Posterior vena cava (tissue), 2 donors: Measurements from ENCODE around the gene HS6ST3. TPM values are rescaled to one million over a fixed set of nuclear protein-coding genes. Genes with fewer than 3 reads are reported as not detected.

Experiments
- DNase-seq: peaks from one replicate; pipeline ENCODE4 v3.0.0-alpha.2; 2020; ENCODE audit warnings: low spot score
- intact Hi-C, 2 donors: fragments of 100-400 bp; cut with DNase I; formaldehyde crosslinking; loops; one replicate each; pipeline versions ENCODE4 v1.14.1 to v1.14.2; 2022 to 2023
- total RNA-seq, 2 donors: library from RNA; stranded (reverse); fragmentation: NEBNext Ultra II Directional; extraction: Animal tissue kit (Norgen Biotek cat#: 25700); gene quantifications; one replicate each; pipeline ENCODE4 v1.2.1, GENCODE V29; 2021
- donor health status: DM: yes; HTN: yes; CAD: no.
- donor health status: DM: yes; HTN: yes; CAD: no.

The HS6ST3 gene
- total RNA-seq, 2 donors from 2014 or later: 2.6 to 5.0 TPM

DNA sequence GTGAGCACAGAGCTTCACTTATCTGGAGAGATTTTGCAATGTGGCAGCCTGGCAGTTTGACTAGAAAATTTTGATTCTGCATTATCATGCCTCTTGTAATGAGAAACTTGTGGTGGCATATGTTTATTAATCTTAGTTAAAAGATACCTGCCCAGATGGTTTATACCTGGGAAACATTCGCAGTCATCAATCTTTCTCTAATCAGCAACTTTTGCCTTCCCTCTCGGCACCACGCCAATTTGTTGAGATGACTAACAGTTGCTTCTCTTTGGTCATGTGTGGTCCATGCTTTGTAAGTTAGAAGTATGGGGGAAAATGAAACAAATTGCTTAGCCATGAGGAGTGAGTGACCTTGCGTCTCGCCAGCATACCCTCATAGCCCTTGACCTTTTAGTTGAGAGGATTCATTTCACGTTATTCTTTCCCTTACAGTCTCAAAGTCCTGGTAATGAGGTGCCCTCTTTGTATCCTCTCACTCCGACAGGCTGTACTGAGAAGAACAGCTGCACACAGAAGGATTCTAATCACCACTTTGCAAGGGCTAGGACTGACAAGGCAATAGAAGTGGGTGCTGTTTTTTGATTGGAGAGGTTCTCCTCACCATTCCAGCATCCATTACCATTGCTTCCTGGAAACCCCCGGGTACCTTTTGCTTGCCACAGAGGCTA, 703.0 kb downstream of the HS6ST3 start:
- no peak for DNase-seq
- intact Hi-C loops: no loop called here

DNA sequence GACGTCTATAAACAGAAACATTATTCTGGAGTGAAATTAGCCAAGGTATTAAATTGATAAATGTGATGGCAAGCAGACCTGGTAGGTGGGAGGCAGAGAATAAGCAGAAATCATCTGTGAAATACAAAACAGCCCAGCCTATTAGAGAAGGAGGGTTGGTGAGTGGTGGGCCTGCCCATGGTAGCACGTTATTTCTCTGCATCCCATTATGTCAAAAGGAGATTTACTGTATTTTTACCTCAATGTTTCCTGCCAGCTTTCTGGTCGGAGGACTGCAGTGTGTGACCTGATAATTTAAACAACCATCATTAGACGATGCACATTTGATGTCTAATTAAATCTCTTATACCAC, 703.5 kb downstream of the HS6ST3 start:
- DNase-seq: no peak
- intact Hi-C loops: no loop called here

DNA sequence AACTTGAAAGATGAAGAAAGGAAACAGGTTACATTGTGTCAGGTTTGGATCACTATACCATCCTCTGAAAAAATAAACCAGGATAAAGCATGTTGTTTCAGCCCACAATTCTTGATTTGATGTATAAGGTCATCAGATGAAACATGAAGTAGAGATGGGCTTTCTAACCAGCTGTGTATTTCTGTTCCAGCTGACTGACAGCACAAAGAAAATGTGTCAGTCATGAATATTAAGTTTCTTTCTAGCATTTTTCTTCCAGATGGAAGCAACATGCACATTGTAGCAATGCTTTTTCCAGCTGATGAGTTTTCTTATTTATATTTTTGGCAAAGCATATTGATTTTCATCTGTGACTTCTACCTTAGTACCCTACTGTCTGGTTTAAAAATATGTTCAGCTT, 704.8 kb downstream of the HS6ST3 start:
- no peak for DNase-seq
- intact Hi-C loops: no loop called here

DNA sequence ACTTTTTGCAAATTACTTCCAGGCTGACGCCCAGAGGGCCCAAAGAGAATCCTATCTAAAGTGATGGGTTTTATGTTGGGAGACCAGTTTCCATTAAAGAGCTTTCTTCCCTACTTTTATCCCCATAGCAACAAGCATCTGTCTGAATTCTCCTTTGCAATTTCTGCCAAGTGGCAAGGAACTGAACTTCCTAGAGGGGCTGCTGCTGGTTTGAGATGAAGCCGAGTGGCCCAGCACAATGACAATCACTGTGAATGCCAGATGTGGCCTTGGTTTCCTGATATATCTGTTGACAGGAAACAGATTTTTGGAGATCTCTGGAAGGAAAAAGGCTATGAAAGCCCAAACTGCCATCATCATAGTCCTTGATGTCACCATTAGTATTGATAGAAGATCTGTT, 705.8 kb downstream of the HS6ST3 start:
- no peak for DNase-seq

DNA sequence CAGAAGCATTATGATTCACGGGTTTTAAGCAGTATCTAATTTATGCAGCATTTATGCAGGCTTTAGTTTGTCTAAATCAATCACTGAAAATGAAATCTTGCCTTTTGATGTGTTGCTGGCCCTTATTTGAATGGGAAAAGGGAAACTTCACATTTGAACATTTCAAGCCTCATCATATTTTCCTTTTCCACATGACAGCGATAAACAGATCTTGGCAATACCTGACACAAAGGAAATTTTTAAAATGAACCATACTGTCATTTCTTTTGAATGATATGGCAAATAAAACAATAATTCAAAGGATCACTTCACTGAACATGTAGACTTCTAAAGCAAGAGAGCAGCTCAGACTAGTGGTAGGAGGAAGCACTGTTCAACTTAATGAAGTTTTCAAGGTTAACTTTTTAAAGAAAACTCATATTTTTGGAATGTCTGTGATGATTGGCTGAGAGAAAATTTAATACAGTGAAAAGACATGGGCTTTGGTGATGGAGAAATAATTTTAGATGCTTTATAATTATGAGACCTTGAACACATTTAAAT, 706.3 kb downstream of the HS6ST3 start:
- intact Hi-C loops: no loop called here
- no peak for DNase-seq

More for the DNA sequence above, 705.8 kb downstream of the HS6ST3 start:
- intact Hi-C loops: no loop called here

DNA sequence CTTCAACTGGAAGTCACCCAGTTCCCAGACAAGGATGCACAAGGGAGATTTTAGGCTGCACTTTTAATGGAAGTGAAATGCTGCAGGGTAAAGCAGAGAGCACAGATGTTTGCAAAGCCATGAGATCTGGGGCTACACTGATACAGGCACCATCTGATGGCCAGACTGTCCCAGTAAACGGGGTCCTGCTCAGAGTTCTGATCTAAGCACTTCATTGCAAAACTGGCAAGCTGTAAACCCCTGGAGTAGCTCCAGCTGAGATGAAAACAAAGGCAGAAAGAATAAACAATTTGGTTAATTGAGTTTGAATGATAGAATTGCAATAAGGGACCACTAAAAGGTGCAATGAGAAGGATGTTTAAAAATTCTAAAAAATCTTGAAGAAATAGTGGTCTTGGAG, 707.2 kb downstream of the HS6ST3 start:
- no peak for DNase-seq
- intact Hi-C loops: no loop called here

DNA sequence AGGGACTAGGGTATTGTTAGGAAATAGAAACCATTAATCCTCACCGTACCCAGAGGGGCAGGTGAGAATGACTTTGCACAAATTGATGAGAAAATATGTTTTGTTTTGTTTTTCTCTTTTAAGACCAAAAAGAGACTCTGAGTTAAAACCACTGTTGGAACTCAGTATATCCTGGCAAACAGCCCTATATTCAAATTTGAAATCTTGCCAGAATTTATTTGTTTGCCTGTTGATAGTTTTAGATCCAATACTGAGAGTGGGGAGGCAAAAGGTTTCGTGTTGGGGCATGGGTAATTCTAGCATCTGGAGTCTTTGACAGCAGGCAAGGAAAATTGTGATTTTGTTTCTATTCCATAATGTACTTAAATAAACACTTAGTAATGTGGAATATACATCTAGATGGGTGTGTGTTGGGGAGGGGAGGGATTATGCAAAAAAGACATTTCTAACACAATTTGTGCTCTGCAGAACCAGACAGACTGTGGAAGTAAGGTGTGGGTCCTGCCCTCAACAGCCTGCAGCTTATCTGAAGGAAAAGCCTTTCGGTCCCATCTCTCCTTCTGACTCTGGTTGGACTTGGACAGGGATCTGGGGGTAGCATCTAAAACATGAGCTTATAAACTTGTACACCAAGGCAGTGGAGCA, 713.7 kb downstream of the HS6ST3 start:
- intact Hi-C loops: no loop called here
- no peak for DNase-seq

DNA sequence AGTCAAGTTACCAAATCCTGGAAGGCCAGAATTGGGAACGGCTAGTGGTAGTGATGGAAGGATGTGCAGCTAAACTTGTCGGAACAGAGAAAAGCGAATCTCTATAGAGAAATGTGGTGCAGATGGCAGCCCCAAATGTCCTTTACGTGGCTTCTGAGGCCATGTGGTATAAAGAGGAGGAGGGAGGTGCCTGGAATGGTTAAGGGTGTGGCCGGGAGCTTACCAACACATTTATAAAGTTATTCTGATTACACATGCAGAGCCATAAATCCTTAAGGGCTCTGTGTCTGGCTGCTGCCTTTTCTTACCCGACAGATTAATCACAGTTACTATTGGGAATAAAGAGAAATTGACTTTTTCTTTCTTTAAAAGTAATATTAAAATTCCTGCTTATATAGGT, 714.3 kb downstream of the HS6ST3 start:
- intact Hi-C loops: no loop called here
- no peak for DNase-seq

DNA sequence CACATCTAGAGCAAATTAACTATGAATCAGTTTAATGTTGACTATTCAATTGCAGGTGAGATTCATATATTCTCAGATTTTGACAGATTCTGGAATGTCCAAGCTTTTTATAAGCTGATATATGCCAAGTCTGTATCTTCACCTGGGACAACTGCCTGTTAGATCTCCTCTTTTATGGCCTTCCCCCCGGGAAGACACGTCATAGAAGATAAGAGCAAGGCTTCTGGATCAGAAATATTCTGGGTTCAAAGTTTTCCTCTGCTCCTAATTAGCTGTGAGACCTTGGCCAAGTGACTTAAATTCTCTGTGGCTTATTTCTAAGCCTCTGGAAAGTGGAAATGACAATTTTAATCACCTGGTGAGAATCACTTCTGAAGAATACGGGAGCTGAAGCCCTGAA, 716.8 kb downstream of the HS6ST3 start:
- intact Hi-C loops: no loop called here
- no peak for DNase-seq

DNA sequence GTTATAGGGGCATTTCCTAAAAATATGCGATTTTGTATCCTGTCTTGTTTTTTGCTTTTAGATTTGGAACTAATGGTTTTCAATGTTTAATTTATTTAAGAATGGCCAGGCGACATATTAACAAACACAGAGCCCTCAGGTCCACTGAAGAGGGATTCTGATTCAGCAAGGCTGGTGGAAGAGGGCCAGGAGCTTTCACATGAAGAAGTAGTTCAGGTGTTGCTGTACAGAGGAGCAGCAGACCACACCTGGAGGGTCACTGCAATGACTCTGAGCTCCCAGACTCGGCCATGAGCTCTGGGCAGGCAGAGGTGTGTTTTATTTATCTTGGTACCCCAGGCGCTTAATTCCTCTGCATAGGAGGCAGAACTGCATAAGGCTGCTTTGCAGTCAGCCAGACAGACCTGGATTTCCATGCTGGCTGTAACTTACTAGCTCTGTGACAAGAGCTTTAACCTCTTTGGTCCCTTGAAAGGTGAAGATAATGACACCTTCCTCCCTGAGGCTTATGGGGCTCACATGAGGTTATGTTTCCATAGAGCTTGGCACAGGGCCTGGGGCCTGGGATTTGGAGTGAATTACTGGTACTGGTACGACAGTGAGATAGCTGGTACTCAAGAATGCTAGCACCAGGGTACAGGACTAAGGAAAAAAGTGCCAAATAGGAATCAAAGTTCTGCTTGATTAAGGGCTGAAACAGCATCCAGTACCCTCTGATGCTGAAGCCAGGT, 719.6 kb downstream of the HS6ST3 start:
- intact Hi-C loops: no loop called here
- no peak for DNase-seq

DNA sequence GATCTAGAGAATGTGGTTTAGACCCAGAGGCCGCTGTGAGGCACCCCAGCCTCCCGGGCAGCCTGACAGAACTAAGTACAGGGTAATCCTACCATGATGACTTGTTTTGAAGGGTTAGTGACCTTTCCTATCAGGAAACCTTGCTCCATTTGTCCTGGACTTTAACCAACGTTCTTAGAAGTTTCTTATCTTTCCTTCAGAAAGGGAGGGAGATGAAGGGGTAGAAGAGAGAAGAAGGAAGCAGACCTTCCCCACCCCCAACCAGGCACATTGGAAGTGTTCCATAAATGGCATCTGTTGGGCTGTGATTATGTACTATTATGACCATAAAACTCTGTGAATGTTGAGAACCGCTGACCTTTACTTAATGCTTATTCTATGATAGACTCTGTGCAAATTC, 720.2 kb downstream of the HS6ST3 start:
- intact Hi-C loops: no loop called here
- no peak for DNase-seq

DNA sequence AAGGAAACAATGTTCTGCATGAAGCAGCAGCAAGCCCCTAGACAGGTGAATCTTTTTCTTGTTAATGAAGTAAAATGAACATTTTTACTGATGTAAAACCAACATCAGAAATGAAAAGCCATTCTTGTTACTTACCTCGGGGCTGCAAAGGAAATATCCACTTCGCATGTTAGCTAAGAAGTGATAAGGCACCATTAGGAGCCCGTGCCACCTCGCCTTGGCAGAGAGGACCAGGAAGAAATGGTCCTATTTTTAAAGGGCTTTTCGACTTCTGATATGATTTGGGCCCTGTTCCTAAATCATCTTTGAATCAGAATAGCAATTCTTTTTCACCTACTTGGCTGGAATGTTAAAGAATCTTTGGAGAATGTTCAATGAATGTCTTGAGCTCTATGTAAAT, 721.1 kb downstream of the HS6ST3 start:
- intact Hi-C loops: no loop called here
- no peak for DNase-seq

DNA sequence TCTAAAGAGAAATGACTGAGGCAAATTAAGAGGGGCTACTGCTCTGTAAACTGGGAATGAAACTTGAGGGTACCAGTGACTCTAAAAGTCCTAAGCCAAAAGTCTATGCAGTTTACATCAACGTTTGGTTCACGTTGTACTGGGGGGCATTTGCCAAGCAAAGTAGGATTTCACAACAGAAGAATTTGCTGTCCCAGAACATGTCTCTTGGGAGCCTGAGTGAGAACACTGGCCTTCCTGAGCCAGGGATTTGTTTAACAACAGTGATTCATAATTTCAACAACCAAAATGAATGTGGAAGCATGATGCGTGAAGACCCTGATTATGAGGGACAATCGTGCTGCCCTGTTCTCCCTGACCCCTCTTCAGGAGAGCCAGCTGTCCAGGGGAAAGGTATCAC, 726.4 kb downstream of the HS6ST3 start:
- intact Hi-C loops: no loop called here

DNA sequence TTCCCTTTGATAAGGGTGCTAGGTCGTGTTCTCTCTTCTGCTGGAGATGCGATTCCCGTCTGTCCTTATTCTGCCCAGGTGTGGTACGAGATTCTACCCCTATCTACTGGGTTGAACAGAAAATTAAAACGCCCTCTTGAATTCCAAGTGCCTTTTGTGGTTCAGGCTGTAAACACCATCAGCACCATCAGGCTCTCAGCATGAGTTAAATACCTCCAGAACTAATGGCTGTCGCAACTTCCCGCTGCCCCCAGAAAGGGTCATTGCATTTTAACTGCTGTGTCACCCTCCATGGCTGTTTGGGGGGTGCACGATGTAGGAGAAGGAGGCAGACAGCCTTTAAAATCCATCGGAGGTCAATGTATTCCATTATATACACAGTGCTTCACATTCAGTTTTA, 727.0 kb downstream of the HS6ST3 start:
- intact Hi-C loops: no loop called here
- no peak for DNase-seq

More for the DNA sequence above, 726.4 kb downstream of the HS6ST3 start:
- no peak for DNase-seq

DNA sequence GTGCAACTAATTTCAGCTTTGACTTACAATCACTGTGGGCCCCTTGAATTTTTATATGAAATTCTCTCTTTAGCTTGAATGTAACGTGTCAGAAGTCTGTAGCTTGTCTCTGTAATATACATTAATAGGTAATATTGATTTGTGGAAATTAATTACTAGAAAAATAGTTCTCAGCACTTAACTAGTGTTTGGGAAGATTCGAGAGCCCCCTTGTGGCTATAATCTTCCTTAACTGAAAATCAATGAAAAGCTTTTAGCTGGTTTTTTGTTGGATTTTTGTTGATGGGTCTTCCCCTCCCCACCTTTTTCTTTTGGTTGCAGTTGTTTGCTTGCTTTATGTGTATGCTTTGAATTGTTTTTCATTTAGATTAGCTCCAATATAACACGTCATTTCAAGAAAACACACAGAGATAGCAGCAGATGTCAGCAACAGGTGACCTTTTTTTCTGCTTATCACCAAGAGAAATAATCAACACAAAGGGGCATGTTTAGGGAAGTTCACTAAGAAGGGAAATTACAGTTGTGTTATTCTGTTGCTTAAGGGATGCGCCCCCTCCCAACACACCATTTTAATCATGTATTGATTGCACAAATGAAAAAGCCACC, 727.5 kb downstream of the HS6ST3 start:
- no peak for DNase-seq
- intact Hi-C loops: no loop called here

DNA sequence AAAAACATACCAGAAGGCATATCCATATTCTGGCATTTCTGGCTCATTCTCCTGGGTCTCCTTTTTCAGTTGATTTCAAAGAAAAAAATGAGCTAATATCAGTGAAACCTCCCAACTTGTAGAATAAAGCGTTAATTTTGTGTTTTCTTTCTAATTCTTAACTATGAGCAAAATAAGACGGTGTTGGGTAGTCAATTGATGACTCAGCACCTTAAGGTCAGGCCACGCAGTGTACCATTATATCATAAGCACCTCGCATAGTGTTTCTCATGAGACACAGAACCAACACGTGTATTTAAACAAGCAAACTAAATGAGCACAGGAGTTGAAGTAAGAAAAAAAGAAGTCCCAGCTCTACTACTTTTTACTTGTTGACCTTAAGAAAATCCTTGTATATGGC, 729.5 kb downstream of the HS6ST3 start:
- no peak for DNase-seq
- intact Hi-C loops: no loop called here

DNA sequence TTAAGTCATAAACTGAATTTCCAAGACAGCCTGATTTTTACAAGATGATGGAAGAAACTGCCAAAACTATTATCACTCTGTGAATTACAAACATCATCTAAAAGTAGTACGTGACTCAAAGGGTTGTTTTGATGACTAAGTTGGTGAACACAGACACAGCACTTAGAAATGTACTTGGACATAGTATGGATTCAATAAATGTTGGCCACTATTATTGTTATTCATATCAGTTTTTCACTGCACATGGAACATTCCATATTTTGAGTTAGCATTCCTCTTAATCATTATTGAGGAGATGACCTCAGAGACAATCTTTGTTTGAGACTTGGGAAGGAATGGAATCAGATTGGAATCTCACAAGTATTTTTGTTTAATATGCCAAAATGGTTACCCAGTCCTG, 731.5 kb downstream of the HS6ST3 start:
- intact Hi-C loops: loop anchor here in 1 of 2 donors (5.0 kb wide), 1 partner anchor 656 kb away; no protein-coding TSS in a partner anchor
- no peak for DNase-seq

DNA sequence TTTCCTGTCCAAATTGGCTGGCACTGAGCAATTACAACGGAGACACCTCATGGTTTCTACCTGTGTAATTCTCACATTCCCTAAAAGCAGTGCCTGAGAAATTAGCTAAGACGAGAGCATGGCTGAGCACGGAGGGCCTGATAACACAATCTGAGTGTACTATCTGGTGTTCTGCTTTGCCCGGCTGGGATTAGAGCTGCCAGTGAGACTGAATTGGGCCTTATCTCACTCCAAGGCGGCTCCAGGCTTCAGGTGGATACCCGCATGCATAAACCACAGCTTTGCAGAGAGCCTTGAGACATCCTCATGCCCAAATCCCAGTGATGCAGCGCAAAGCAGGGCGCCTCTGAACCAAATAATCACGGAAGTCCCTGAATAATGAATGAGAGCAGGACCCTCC, 732.1 kb downstream of the HS6ST3 start:
- intact Hi-C loops: loop anchor here in 1 of 2 donors (5.0 kb wide), 1 partner anchor 655 kb away; no protein-coding TSS in a partner anchor
- no peak for DNase-seq

DNA sequence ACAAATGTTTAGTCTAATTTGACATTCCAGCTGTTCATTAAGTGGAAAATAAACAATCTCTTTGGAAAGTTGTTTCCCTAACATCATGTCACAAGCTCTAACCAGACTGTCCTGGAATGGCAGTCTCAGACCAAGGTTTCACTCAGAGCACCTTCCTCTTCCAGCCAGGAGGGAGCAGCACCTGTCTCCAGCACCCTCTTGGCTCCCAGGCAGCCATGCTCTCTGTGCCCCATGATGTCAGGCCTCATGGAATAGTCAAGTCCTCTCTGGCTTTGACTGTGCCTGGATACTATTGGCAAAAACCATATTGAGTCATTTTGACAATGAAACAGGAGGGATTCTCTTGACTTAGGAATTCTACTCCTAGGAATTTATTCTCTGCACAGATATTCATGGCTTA, 733.0 kb downstream of the HS6ST3 start:
- no peak for DNase-seq
- intact Hi-C loops: loop anchor here in 1 of 2 donors (5.0 kb wide), 1 partner anchor 654 kb away; no protein-coding TSS in a partner anchor

DNA sequence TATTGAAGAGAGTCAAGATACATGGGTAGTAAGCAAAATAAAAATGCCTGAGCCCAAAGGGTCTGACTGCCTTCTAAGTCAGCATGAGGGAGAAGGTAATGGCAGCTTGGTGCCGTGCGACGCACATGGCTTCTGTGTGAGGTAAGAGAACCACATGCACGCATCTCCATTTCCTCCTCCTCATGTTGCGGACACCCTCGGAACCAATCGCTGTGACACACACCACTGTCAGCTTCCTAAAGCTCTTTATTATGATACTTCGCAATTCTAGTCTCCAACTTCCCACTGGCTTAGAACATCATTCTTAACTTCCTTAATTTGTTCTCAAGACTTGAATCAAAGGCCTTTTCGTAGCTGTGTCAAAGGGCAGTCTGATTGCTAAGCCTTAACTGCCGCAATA, 734.2 kb downstream of the HS6ST3 start:
- DNase-seq: no peak
- intact Hi-C loops: loop anchor here in 1 of 2 donors (5.0 kb wide), 1 partner anchor 653 kb away; no protein-coding TSS in a partner anchor
